ENCODE measurements around the gene GCHFR.

The GCHFR gene

GRCh38 chr15:40754883-40755811 is 8.7 kb upstream of the GCHFR start, which contains the start of gene RMDN3:
RMDN3 (minus strand) TSS chr15:40755254; CDS start chr15:40754783, 471 bp downstream.
- peak; percentile 84 to 86 for DNase-seq (ENCODE audit: extremely low read depth in 1 of 2, low read depth in 1 of 2)

GRCh38 chr15:40755812-40756208 is 8.1 kb upstream of the GCHFR start:
- DNase-seq (ENCODE audit: extremely low read depth in 1 of 2, low read depth in 1 of 2): no peak

GRCh38 chr15:40756938-40757337 is 6.9 kb upstream of the GCHFR start:
- no peak for DNase-seq (ENCODE audit: extremely low read depth in 1 of 2, low read depth in 1 of 2)

- DNase-seq (ENCODE audit: extremely low read depth in 1 of 2, low read depth in 1 of 2): no peak
These were observed 3.9 kb upstream of the GCHFR start for GRCh38 chr15:40759961-40760360.

DNA sequence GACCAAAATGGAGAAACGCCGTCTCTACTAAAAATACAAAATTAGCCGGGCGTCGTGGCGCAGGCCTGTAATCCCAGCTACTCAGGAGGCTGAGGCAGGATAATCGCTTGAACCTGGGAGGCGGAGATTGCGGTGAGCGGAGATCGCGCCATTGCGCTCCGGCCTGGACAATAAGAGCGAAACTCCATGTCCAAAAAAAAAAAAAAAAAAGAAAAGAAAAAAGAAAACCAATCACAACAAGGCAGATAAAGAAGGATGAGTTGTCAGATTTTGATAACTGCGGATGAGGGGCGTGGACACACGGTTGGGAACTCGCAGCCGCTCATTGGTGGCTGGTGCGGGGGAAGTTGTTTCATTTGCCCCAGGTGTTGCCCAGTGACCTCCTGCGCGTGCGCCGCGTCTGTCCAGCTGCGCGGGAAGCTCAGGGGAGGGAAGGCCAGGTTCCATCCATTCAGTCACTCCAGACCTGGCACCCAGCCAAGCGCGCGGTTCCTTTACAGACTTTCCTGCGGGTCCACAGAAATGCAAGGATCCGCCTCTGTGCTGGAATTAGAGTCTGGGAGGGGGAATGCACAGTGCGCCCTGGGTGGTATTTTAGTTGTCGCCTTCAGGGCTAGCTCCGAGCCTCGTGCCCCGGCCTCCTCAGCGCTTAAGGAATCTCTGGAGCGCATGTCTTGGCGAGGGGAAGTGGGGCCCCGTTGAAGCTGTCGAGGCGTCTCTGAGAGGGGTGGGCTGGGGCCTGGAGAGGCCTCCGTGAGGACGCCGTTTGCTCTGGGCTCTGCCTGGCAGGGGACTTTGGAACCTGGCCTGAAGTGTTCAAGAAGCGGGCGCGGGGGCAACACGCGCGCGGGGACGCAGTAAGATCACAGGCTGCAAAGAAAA is 708 bp upstream of the GCHFR start:
- no peak for DNase-seq (ENCODE audit: extremely low read depth in 1 of 2, low read depth in 1 of 2)

GRCh38 chr15:40764629-40765103 is 798 bp downstream of the GCHFR start:
- DNase-seq (ENCODE audit: extremely low read depth in 1 of 2, low read depth in 1 of 2): no peak

DNA sequence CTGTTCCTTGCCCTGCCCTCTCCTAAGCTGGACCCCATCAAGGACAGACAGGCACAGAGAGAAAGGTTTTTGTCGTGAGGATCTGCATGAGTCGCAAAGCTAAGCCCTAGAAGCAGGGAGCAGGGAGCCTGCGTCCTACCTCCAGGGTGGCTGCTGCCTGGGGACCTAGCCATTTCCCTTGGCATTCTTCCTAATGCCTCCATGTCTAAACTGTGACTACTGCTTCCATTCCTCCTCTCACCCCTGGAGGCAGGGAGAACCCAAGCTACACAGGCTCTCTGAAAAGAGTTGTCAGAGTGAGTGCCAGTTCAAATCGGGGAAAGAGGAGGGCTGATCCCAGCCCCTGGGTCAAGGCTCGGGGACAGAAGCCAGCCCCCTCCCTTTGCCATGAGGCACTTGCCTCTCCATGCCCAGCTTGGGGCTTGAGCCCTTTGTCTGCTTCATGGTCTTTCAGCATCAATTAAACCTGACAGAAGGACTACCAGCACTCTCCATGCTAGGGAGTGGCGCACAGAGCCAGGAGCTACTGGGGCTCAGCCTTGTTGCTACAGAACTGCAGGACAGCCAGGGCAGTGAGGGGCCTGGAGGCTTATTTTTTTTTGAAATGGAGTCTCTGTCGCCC is 2.4 kb downstream of the GCHFR start:
- no peak for DNase-seq (ENCODE audit: extremely low read depth in 1 of 2, low read depth in 1 of 2)

GRCh38 chr15:40766906-40767837 is 3.3 kb downstream of the GCHFR start:
- no peak for DNase-seq (ENCODE audit: extremely low read depth in 1 of 2, low read depth in 1 of 2)

DNA sequence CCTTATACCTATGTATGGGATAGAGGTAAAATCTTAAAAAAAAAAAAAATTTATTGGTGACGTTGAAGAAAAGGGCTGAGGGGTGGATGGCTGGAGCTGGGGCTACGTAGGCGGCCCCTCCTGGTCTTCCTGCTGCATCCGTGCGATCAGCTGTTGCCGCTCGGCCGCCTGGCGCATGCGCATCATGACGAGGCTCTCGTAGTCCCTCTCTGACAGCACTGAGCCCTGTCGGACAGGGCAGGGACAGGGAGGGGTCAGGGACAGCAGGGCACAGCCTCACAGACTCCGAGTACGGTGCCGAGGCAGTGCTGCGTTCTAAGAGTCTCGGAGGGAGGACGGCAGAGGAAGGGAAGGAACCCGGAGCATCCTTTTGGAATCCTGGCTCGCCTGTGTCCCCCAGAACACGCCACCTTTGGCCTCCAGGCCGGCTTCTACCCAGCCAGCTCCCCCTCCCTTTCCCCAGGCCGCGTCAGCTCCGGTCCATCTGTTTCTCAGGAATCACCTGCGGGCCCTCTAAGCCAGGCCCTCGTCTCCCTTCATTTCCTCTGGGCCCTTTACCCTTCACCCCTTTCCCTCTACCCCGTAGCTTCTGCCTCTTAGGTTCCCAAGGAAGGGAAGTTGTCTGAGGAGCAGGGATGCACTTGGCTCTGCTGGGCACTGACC is 4.1 kb downstream of the GCHFR start:
- DNase-seq (ENCODE audit: extremely low read depth in 1 of 2, low read depth in 1 of 2): no peak

- no peak for DNase-seq (ENCODE audit: extremely low read depth in 1 of 2, low read depth in 1 of 2)
These were observed 4.8 kb downstream of the GCHFR start for GRCh38 chr15:40768521-40769273.

- DNase-seq (ENCODE audit: extremely low read depth in 1 of 2, low read depth in 1 of 2): peak in 1 of 2 donors; percentile 65
These were observed 5.6 kb downstream of the GCHFR start, which contains the start of gene C15orf62 for GRCh38 chr15:40769274-40770146. C15orf62 (plus strand) TSS chr15:40769980; CDS start chr15:40770496, 516 bp downstream.

DNA sequence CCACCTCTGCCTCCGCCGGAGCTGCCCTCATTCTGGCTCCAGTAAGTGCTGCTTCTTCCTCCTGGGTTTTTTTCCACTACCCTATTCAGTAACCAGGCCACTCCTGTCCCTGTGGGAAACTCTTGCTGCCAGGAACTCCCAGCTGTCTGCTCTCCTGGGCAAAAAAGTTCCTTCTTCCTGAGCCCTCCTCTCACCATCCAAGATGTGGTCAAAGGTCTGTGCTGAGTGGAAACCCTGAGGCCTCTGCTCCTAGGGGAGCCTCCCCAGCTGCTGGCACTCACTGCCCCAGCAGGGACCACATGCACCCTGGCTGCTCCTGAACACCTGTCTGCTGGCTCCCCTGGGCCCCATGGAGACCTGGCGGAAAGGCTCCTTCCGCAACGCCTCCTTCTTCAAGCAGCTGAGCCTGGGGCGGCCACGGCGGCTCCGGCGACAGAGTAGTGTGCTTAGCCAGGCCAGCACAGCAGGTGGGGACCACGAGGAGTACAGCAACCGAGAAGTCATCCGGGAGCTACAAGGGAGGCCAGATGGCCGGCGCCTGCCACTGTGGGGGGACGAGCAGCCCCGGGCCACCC is 6.4 kb downstream of the GCHFR start:
- no peak for DNase-seq (ENCODE audit: extremely low read depth in 1 of 2, low read depth in 1 of 2)

GRCh38 chr15:40771242-40771641 is 7.4 kb downstream of the GCHFR start:
- DNase-seq (ENCODE audit: extremely low read depth in 1 of 2, low read depth in 1 of 2): no peak

- no peak for DNase-seq (ENCODE audit: extremely low read depth in 1 of 2, low read depth in 1 of 2)
These were observed 8.1 kb downstream of the GCHFR start for GRCh38 chr15:40772014-40772413.

DNA sequence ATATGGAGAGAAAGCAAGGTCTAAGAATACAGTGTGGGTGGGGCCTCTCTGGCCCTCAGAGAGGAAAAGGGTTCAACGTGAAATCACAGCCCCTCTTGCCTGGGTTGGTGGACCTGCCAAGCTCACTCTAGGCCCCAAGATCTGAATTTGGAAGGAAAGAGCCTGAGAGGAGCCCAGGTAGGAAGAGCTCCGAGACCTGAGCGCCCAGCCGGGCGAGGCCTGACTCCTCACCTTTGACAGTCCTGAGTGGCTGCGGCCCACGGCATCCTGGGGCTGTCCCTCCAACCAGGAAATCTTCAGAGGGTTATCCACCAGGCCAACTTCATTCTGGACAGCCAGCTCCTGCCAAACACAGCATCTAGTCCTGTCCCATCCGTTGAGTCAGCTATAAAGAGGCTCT is 9.6 kb downstream of the GCHFR start:
- DNase-seq (ENCODE audit: extremely low read depth in 1 of 2, low read depth in 1 of 2): no peak

DNA sequence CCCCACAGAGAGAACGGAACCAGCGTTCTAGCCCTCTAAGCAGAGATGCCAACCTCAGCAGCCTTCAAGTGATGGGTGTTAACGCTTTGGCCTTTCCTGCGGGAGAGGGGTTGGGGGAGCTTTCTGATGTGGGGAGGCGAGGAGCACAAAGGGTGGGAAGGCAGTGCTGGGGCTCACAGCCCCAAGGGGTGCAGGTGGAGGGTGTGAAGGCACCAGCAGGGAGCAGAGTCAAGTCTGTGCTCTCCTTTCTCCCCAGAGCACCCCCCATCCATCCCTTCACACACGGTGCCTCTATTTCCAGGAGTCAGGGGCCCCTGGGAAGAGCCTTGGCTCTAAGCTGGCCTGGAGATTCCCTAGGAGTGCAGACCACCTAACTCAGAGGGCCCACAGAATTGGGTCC is 10.0 kb downstream of the GCHFR start:
- no peak for DNase-seq (ENCODE audit: extremely low read depth in 1 of 2, low read depth in 1 of 2)

DNA sequence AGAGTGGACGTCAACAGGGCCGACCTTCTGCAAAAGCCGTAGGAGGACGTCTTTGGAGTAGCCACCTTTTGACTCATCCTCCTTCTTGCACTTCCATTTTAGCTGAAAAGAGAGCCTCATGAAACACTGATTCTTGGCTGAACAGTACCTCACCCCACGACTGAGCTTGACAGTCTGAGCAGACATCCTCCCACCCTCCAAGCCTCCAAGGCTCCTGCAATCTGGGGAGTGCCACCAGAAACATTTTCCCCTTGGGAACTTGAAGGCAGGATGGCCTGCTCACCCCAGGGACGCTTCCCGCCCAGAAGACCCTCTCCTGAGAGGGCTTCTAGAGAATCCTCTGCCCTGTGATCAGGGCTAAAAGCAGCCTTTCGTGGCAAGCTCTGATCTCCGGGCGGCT is 11.1 kb downstream of the GCHFR start:
- DNase-seq (ENCODE audit: extremely low read depth in 1 of 2, low read depth in 1 of 2): no peak
